Fibroblast of mammary gland (primary cell): ENCODE results near the gene USP3.

Source experiments
- DNase-seq: peaks from one replicate; pipeline ENCODE4 v3.0.0-alpha.2; 2010; ENCODE audit warnings: low read depth
- H3K4me3 ChIP-seq: 2 replicates; pipeline ENCODE4 v1.5.1; 2011; ENCODE audit warnings: low read depth, mild to moderate bottlenecking, low read length, moderate library complexity; ENCODE audit not compliant: control insufficient read depth
- CTCF ChIP-seq: conservative IDR thresholded peaks from 2 replicates; pipeline ENCODE4 v1.5.1; 2011; ENCODE audit warnings: low read depth, low read length, inconsistent platforms; ENCODE audit not compliant: control insufficient read depth, insufficient read depth

The USP3 gene

GRCh38 chr15:63598473-63599400 is 94.3 kb downstream of the USP3 start:
- TF ChIP-seq CTCF: no peak
- no peak for DNase-seq
- H3K4me3 ChIP-seq: no peak overlapping the region

- peak overlapping the region; percentile 66 for H3K4me3 ChIP-seq
- DNase-seq: peak; percentile 51
- peak; percentile 67 for TF ChIP-seq CTCF
Observed at GRCh38 chr15:63599401-63600000, 95.1 kb downstream of the USP3 start.

- TF ChIP-seq CTCF: no peak
- H3K4me3 ChIP-seq: peak overlapping the region; percentile 66
- DNase-seq: no peak
Observed at GRCh38 chr15:63600001-63600615, 95.7 kb downstream of the USP3 start.

GRCh38 chr15:63600616-63601025 is 96.2 kb downstream of the USP3 start:
- TF ChIP-seq CTCF: no peak
- peak overlapping the region; percentile 76 for H3K4me3 ChIP-seq
- DNase-seq: peak; percentile 90

GRCh38 chr15:63601026-63601703 is 96.8 kb downstream of the USP3 start:
- TF ChIP-seq CTCF: no peak

GRCh38 chr15:63601704-63602185 is 97.4 kb downstream of the USP3 start:
- no peak for TF ChIP-seq CTCF
- no peak for DNase-seq

More at GRCh38 chr15:63601026-63601703, 96.8 kb downstream of the USP3 start:
- no peak for DNase-seq
- peak overlapping the region; percentile 76 for H3K4me3 ChIP-seq

More at GRCh38 chr15:63601704-63602185, 97.4 kb downstream of the USP3 start:
- peak overlapping the region; percentile 76 for H3K4me3 ChIP-seq
